Liver (tissue), 9 donors: Measurements from ENCODE around the gene CRYGD. TPM values are rescaled to one million over a fixed set of nuclear protein-coding genes. Genes with fewer than 3 reads are reported as not detected.

Experiments used
- DNase-seq: peaks from one replicate; pipeline ENCODE4 v3.0.0-alpha.2; 2017; ENCODE audit warnings: low spot score
- H3K27ac ChIP-seq, 2 donors: one replicate each; pipeline ENCODE4 v1.7.0; 2013; ENCODE audit warnings: inconsistent platforms in 2 of 2, low read length in 2 of 2, control low read depth in 1 of 2, low read depth in 1 of 2, mild to moderate bottlenecking in 1 of 2
- H3K27me3 ChIP-seq, 4 donors: one replicate each; pipeline versions ENCODE4 v1.6.1 to v1.7.0; 2013; ENCODE audit warnings: low read length in 3 of 4, inconsistent platforms in 1 of 4, mild to moderate bottlenecking in 1 of 4, moderate library complexity in 1 of 4; ENCODE audit not compliant: control insufficient read depth in 4 of 4, insufficient read depth in 4 of 4
- H3K36me3 ChIP-seq, 4 donors: one replicate each; pipeline versions ENCODE4 v1.6.1 to v1.7.0; 2013; ENCODE audit warnings: low read length in 3 of 4, mild to moderate bottlenecking in 3 of 4, low read depth in 1 of 4, moderate library complexity in 1 of 4; ENCODE audit not compliant: control insufficient read depth in 4 of 4, insufficient read depth in 3 of 4
- H3K4me1 ChIP-seq, 4 donors: one replicate each; pipeline versions ENCODE4 v1.6.1 to v1.7.0; 2013; ENCODE audit warnings: low read length in 3 of 4, mild to moderate bottlenecking in 3 of 4, moderate library complexity in 1 of 4; ENCODE audit not compliant: control insufficient read depth in 4 of 4, insufficient read depth in 4 of 4
- H3K4me3 ChIP-seq, 3 donors: one replicate each; pipeline versions ENCODE4 v1.6.1 to v1.7.0; 2013; ENCODE audit warnings: low read length in 3 of 3, control low read depth in 1 of 3, low read depth in 1 of 3, mild to moderate bottlenecking in 1 of 3
- H3K9ac ChIP-seq, 2 donors: one replicate each; pipeline ENCODE4 v1.7.0; 2013; ENCODE audit warnings: low read length in 2 of 2, mild to moderate bottlenecking in 2 of 2, moderate library complexity in 2 of 2, control low read depth in 1 of 2, low read depth in 1 of 2
- H3K9me3 ChIP-seq, 4 donors: one replicate each; pipeline versions ENCODE4 v1.6.1 to v1.7.0; 2013; ENCODE audit warnings: low read length in 3 of 4; ENCODE audit not compliant: control insufficient read depth in 4 of 4
- CTCF ChIP-seq: fragments of 150-350 bp; IDR thresholded peaks from 2 replicates; pipeline ENCODE4 v1.5.1; 2017; ENCODE audit warnings: improper control_type of control experiment, low read depth, low read length; ENCODE audit not compliant: missing input control
- EGR1 ChIP-seq, 2 donors: IDR thresholded peaks; 2 replicates each; pipeline ENCODE4 v1.6.1; 2016 to 2018; ENCODE audit warnings: antibody characterized with exemption in 2 of 2, low read depth in 2 of 2
- FOXA1 ChIP-seq: IDR thresholded peaks from 2 replicates; pipeline ENCODE4 v1.6.1; 2016; ENCODE audit warnings: antibody characterized with exemption
- FOXA2 ChIP-seq: IDR thresholded peaks from 2 replicates; pipeline ENCODE4 v1.6.1; 2016; ENCODE audit warnings: antibody characterized with exemption
- GABPA ChIP-seq, 2 donors: IDR thresholded peaks in 1 of 2; conservative IDR thresholded peaks in 1 of 2; 2 replicates each; pipeline ENCODE4 v1.6.1; 2016; ENCODE audit warnings: antibody characterized with exemption in 2 of 2, mild to moderate bottlenecking in 1 of 2, moderate library complexity in 1 of 2
- HNF4A ChIP-seq, 2 donors: conservative IDR thresholded peaks; 2 replicates each; pipeline ENCODE4 v1.6.1; 2016; ENCODE audit warnings: antibody characterized with exemption in 2 of 2, mild to moderate bottlenecking in 2 of 2
- HNF4G ChIP-seq: IDR thresholded peaks from 2 replicates; pipeline ENCODE4 v1.6.1; 2016; ENCODE audit warnings: antibody characterized with exemption
- JUND ChIP-seq, 2 donors: IDR thresholded peaks; 2 replicates each; pipeline ENCODE4 v1.6.1; 2016; ENCODE audit warnings: antibody characterized with exemption in 2 of 2
- NR2F2 ChIP-seq: IDR thresholded peaks from 2 replicates; pipeline ENCODE4 v1.6.1; 2016; ENCODE audit warnings: antibody characterized with exemption
- RAD21 ChIP-seq, 2 donors: IDR thresholded peaks; 2 replicates each; pipeline ENCODE4 v1.6.1; 2016; ENCODE audit warnings: antibody characterized with exemption in 2 of 2, mild to moderate bottlenecking in 2 of 2
- REST ChIP-seq: IDR thresholded peaks from 2 replicates; pipeline ENCODE4 v1.6.1; 2016; ENCODE audit warnings: antibody characterized with exemption, mild to moderate bottlenecking
- RXRA ChIP-seq, 2 donors: IDR thresholded peaks; 2 replicates each; pipeline ENCODE4 v1.6.1; 2017 to 2018; ENCODE audit warnings: antibody characterized with exemption in 2 of 2, mild to moderate bottlenecking in 1 of 2
- SP1 ChIP-seq: IDR thresholded peaks from 2 replicates; pipeline ENCODE4 v1.6.1; 2018; ENCODE audit warnings: antibody characterized with exemption, mild to moderate bottlenecking
- TAF1 ChIP-seq: conservative IDR thresholded peaks from 2 replicates; pipeline ENCODE4 v1.6.1; 2016; ENCODE audit warnings: antibody characterized with exemption, mild to moderate bottlenecking
- YY1 ChIP-seq: IDR thresholded peaks from 2 replicates; pipeline ENCODE4 v1.6.1; 2016; ENCODE audit warnings: antibody characterized with exemption, mild to moderate bottlenecking
- WGBS: extraction: QIAGEN DNeasy Blood & Tissue Kit; methylation state at CpG from one replicate; pipeline ENCODE4 v1.1.7; 2013; 5-methylcytosine and 5-hydroxymethylcytosine counted together
- polyA plus RNA-seq, 2 donors: library from polyadenylated mRNA; stranded (reverse) in 1 of 2; unstranded in 1 of 2; fragments of 200-250 nt in 1 of 2; fragments of >200 nt in 1 of 2; fragmentation: Nextera tagmentation in 1 of 2; extraction: Ambion mirVana in 1 of 2; gene quantifications; one replicate each; pipeline versions ENCODE4 v1.2.1 to v1.2.3, GENCODE V29; 2013 to 2015
- total RNA-seq, 2 donors: library from RNA; depleted of rRNA; stranded (reverse); fragments of >200 nt; gene quantifications; one replicate each; pipeline ENCODE4 v1.2.3, GENCODE V29; 2014
- TF ChIP-seq, protein P1 (sequence below): IDR thresholded peaks from 2 replicates; pipeline ENCODE4 v1.6.1; 2016; ENCODE audit warnings: antibody characterized with exemption
- TF ChIP-seq, protein P2 (sequence below): IDR thresholded peaks from 2 replicates; pipeline ENCODE4 v1.6.1; 2016; ENCODE audit warnings: antibody characterized with exemption
- TF ChIP-seq, protein P3 (sequence below): IDR thresholded peaks from 2 replicates; pipeline ENCODE4 v1.6.1; 2016; ENCODE audit warnings: antibody characterized with exemption
- donor health status: healthy.
- donor health status: healthy.
- donor health status: healthy.
- donor health status: healthy.
- donor health status: healthy.

The CRYGD gene
- total and polyA plus RNA-seq, 4 donors = not detected

DNA sequence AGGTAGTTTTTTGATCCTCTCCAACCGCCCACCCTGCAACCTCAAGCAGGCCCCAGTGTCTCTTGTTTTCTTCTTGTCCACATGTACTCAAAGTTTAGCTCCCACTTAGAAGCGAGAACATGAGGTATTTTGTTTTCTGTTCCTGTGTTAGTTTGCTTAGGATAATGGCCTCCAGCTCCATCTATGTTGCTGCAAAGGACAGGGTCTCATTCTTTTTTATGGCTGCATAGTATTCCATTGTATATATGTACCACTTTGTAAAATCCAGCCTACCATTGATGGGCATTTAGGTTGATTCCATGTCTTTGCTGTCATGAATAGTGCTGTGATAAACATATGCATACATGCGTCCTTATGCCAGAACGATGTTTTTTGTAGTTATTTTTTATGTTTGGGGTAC lies 2.8 kb upstream of the CRYGD start:
- H3K4me3 ChIP-seq = no peak overlapping the region
- H3K9me3 ChIP-seq = no peaks in the 10 kb centered on the region
- H3K9ac ChIP-seq = no peak overlapping the region
- 96% methylated on average over 4 of the region's 4 CpGs for WGBS
- peaks cover 0 to 4% (median 0%) of the 10 kb centered on the region in 4 donors for H3K4me1 ChIP-seq
- no peak overlapping the region for H3K27ac ChIP-seq
- TF ChIP-seq RXRA (IDR thresholded peaks at IDR 0.05) (no peak), SP1 (no peak), FOXA1 (no peak), TAF1 (no peak), EGR1 (IDR thresholded peaks at IDR 0.05; ENCODE audit: low read depth in 2 of 2) (no peak), HNF4G (no peak), HNF4A (conservative IDR thresholded peaks at IDR 0.05) (no peak), NR2F2 (no peak), REST (no peak), FOXA2 (no peak), JUND (IDR thresholded peaks at IDR 0.05) (no peak), CTCF (no peak), GABPA (IDR thresholded peaks at IDR 0.05 in 1 of 2, conservative IDR thresholded peaks at IDR 0.05 in 1 of 2) (no peak), YY1 (no peak), RAD21 (IDR thresholded peaks at IDR 0.05) (no peak)
- TF ChIP-seq, protein P1, sequence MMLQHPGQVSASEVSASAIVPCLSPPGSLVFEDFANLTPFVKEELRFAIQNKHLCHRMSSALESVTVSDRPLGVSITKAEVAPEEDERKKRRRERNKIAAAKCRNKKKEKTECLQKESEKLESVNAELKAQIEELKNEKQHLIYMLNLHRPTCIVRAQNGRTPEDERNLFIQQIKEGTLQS = no peak
- TF ChIP-seq, protein P2, sequence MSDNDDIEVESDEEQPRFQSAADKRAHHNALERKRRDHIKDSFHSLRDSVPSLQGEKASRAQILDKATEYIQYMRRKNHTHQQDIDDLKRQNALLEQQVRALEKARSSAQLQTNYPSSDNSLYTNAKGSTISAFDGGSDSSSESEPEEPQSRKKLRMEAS = no peak
- TF ChIP-seq, protein P3, sequence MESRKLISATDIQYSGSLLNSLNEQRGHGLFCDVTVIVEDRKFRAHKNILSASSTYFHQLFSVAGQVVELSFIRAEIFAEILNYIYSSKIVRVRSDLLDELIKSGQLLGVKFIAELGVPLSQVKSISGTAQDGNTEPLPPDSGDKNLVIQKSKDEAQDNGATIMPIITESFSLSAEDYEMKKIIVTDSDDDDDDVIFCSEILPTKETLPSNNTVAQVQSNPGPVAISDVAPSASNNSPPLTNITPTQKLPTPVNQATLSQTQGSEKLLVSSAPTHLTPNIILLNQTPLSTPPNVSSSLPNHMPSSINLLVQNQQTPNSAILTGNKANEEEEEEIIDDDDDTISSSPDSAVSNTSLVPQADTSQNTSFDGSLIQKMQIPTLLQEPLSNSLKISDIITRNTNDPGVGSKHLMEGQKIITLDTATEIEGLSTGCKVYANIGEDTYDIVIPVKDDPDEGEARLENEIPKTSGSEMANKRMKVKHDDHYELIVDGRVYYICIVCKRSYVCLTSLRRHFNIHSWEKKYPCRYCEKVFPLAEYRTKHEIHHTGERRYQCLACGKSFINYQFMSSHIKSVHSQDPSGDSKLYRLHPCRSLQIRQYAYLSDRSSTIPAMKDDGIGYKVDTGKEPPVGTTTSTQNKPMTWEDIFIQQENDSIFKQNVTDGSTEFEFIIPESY = no peak
- peaks cover 0 to 3% (median 0%) of the 10 kb centered on the region in 4 donors for H3K27me3 ChIP-seq
- DNase-seq = no peak
- H3K36me3 ChIP-seq = no peaks in the 10 kb centered on the region
